HG03439 (cell line): Measurements from ENCODE around the gene ACOX3.
A peak's percentile ranks its signal among the peaks of the same experiment; 100 is the strongest.

ENCODE experiments used
- ATAC-seq: cut with Tn5 transposase; IDR thresholded peaks from one replicate; pipeline ENCODE4 v1.9.1; 2021; ENCODE audit warnings: mild to moderate bottlenecking, moderate library complexity; ENCODE audit not compliant: unreplicated experiment

The ACOX3 gene

DNA sequence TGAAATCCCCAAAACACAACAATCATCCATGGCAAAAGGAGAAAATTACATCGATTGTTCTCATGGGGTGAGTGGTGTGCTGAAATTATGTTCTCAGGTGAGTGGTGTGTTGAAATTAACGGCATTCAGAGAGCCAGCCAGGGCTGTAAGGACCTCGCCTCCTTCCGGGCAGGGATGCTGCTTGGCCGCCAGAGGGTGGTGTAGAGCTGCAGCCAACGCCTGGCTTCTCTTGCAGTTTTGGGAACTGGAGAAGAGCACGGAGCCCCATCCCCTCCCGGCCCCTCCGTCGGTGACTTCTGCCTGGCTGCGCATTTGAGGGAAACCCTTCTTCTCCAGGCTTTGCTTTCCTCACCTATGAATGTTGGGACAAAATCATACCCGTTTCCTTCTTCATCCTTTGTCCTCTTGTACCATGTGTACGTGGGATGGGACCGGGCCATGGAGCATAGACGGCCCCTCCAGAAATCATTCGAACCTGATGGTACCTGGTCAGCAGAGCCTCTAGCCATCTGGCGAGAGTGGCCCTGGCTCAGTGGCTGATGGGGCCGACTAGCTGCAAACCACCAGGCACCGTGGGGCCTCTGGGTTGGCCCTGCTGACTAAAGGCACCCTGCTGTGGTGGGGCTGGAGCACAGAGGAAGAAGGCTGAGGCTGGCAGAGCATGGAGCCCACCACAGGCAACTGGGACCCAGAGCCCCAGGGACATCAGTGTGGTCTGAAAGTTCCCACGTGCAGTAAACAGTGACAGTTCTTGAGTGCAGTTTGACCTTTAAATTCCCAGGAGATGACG lies 28.4 kb upstream of the ACOX3 start:
- peak; percentile 65 for ATAC-seq

DNA sequence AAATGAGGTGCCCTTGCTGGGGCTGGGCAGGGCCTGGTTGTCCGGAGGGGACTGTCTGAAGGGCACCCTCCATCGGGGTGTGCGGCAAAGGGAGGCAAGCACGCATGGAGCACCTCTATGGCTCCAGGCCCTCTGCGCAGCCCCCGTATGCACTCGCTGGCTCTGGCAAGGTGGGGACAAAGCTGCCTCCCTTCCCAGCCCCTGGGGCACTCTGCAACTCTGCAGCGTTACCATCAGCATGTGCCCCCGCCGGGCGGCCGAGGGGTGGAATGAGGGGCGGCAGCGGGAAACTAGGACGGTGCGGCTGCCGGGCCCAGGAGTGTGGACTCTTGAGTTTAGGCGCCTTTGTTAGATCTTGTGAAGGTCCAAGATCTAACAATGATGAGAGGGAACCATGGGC lies 26.5 kb upstream of the ACOX3 start:
- ATAC-seq, result no peak

DNA sequence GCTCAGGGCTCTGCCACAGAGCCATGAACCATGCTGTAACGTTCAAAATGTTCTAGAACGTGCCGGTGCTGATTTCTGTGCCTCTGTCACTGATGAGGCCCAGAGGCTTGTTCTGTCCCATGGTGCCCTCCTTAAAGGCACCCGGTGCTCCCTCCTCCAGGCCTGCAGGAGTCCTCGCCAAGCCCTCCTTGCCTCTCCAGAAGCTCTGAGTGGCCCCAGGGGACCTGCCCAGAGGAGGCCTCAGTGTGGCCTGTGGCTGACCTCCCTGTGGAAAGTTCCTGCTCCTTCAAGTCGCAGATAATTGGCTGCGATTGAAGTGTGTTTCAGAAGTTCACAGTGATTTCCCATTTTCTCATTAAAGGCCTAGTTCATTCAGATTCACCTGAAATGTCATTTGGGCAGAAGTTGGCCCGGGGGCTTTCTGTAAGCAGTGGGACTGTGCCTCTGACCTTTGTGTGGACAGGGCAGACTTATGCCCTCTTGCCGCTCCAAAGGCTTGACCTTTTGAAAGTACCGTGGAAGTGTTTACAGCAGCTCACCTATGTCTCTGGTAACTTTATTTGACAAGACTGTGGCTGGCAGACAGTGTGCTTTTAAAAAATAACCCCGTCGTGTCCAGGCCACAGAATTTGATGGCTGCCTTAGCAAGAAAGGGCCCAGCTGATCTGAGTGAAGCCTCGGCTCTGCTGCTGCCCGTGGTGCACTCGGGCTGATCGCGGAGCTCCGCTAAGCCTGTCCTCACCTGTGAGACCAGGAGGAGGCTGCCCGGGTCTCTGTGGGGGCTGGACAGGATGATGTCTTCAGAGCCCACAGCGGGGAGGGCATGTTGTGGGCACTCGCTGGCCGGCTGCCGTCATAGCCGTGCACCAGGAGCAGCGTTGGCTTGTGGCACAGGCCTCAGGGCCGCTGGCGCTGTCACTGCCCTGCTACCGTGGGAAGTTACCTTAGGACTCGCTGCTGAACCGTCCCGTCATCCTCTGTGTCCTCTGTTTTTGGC lies 25.4 kb upstream of the ACOX3 start:
- ATAC-seq, result no peak

DNA sequence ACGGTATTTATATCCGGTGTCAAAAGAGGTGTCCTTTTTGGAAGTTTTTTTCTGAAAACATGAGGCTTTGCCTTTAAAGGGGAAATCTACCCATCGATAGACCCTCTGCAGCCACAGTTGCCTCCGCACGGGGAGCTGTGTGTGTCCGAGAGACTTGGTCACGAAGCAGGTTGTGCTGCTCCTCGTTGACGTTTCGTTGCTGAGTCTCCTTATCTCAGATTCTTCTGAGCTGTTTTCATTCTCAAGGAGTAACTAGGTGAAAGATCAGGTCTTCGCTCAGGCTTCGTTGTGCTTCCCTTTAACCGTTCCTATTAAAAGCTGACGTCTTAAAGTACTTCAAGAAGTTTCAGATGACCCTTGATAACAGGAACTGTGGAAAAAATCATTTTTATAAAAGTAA lies 23.9 kb upstream of the ACOX3 start:
- no peak for ATAC-seq

DNA sequence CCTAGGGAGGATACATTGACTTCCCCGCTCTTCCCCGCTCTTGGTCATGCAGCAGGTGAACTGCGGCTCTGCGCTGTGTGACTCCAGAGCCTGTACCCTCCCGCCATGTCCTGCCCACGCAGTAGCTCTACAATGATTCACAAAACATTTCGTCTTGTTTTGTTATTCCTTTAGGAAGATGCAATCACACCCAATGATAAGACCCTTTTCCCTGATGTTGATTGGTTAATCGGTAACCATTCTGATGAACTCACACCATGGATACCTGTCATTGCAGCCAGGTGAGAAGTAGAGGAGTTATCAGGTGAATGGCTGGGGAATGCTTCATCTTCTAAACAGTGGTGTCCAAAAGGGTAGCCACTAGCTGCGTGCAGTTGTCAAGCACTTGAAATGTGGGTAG lies 23.3 kb upstream of the ACOX3 start:
- ATAC-seq, result no peak

DNA sequence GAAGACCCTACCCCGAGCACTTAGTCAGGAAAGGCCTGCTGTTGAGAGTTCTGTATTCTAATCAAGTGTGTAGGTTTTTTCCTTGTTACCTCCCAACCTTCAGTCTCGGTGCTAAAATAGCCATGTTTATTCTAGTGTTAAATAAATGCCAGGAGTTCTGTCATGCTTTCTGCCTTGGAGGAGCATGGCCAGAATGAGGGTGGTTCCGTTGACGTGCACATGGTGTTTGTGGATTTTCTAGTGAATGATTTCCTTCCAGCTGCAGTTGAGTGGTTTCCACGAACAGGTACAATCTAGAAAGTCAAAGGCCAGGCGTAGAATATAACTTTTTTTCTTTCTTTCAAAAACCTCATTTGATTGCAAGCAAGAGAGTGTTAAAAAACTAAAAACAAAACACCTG lies 21.1 kb upstream of the ACOX3 start:
- no peak for ATAC-seq

DNA sequence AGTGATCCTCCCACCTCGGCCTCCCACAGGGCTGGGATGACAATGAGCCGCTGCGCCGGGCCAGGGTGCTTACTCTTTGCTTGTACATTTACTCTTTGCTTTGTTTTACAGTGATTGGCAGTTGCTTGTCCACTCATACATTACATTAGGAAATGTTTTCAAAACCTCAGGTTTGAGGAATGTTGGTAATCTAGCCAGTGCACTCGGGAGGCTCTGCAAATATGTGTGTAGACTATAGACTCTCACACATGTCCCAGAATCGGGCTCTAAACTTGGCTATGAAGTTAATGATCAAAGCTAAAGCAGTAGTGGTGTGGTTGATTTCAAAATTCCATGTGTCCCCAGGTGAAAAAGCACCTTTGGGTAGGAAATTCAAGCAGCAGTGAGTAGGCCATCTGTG lies 20.6 kb upstream of the ACOX3 start:
- ATAC-seq, result no peak

DNA sequence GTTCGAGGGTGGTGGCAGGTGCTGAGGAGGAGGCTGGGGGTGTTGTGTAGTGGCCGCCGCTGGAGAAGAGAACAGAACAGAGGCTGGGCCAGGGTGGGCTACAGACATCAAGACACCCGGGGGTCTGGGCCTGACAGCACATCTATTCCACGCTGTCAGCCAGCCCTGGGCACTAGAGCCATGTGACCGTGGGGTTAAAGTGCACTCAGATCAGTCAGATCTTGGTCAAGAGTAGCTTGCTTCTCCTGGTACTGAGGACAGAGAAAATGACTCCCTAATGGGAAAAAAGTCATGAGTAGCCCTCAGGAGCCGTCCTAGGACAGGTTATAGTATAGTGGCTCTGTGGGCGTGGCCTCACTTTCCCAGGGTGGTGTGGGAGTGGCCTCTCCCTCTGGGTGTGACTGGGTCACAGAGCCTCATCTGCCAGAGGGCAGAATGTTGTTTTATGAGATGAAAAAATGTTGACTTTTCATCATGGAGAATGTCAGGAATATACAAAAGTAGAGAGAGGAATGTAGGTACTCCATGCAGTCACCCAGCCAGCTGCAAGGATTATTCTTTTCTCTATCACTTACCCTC lies 19.4 kb upstream of the ACOX3 start:
- no peak for ATAC-seq

DNA sequence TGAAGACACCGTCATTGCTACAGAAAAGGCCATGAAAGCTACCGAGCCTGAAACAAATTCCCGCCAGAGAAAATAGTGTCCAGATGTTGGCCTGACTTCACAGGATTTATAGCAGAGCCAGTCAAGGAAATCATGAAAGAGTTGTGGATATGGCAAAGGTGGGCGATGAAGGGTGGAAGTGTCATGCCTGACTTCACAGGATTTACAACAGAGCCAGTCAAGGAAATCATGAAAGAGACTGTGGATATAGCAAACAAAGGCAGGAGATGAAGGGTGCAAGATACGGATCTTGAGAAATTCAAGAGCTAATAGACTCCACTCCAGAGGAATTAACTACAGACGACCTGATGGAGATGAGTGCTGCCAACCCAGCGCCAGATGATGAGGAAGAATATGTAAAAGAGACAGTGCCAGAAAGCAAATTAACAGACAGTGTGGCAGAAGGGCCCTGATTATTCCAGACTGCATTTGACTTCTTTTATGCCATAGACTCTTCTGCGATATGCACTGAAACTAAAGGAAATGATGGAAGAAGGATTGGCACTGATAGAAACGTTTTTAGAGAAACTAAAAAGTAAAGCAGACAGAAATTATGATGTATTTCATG lies 17.2 kb upstream of the ACOX3 start:
- no peak for ATAC-seq

DNA sequence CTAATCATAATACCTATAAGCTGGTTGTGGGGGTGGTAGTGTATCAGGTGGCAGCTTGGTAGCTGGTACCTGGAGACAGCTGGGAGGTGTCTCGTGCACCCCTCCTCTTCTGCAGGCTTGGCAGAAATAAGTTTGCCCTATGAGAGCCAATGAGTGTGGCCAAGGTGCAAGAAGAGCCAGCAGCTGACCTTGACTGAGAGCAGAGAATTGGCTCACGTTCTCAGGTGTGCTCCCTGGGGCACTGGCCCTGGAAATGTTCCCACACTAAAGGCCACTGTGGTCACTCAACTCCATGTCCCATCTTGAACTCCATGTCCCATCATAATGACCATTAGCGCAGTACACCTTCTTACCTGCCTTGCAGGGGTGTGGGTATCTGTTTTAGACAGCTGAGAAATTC lies 13.4 kb upstream of the ACOX3 start:
- no peak for ATAC-seq

DNA sequence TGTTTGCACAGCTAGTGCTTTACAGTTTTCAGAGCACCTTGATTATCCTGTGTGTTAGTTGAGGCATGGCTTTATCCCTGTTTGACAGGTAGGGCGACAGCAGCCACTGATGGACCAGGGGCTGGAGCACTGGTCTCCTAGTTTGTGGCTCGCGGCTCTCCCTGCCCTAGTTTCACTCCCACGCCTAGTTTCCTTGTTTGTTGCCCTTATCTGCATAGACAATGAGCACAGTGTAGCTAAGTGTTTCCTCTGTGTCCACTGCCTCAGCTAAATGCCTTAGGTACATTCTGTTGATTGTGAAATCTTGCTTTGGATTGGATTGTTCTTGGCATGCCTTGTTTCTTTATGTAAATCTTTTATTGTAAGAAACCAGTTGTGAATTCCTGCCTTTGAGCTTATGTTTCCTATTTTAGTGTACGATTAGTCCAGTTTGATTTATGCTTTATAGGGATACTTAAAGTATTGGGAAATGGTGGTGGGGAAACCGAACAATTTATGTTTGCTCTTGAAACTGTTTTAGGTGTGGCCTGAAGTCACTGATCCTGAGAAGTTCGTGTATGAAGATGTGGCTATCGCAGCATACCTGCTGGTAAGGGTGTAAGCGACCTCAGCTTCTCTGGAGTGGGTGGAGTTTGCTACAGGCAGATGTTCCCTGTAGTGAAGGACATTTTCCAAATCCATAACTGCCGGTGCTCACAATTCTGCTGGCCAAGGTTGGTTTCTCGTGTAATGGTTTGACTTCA lies 11.1 kb upstream of the ACOX3 start:
- no peak for ATAC-seq

DNA sequence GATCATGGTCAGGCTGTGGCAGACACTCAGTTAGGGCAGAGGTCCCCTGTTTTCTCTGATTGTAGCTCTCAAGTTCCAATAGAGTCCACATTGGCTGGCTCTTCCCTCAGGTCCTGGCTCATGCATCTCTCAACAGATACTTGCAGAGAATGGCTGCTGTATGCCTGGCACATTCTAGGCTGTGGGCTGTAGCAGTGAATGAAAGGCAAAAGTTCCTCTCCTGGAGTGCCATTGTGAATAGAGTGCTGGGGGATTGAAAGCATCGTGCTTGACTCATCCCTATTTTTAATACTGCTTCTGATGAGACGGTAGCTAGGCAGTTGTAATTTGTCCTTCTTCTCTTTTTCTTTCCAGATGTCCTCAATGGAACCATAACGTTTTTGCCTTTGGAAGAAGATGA lies 5.6 kb upstream of the ACOX3 start:
- ATAC-seq, result no peak

DNA sequence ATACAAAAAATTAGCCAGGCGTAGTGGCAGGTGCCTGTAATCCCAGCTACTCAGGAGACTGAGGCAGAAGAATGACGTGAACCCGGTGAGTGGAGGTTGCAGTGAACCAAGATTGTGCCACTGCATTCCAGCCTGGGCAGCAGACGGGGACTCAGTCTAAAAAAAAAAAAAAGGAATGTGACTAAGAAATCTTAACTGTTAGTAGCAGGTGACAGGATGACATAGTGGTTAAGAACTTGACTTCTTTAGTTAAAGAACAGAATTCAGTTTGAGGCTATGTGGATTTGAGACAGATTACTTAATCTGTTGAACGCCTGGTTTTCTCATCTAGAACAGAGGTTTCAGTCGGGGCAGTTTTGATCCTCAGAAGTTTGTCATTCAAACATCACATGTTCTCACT lies 3.3 kb upstream of the ACOX3 start:
- ATAC-seq, result no peak

DNA sequence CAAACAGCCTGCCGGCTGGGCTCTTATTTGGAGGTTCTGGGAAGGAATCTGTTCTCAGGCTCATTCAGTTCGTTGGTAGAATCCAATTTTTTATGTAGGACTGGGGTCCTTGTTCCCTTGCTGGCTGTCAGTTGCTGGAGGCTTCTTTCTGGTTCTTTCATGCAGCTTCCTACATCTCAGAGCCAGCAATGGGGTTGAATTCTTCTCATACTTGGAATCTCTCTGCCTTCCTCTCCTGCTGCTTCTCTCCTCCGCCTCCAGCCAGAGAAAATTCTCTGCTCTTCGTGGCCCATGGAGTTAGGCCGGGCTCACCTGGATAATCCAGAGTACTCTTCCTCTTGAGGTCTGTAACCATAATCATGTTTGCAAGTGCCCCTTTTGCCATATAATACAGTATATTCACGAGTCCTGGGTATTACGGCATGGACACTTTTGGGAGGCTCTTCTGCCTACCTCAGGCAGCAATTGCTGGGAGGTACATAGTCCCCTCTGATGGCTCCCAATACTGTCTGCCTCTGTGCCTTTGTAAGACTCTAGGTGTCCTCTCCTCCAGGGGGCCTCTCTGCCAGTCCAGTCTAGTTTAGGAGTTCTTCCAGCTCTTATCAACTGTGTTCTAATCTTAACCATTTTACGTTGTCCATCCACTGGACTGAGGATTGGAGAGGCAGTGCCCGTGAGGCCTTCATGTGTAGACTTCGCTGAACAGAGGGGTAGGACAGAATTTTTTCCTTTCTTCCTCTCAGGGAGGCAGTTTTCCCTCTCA lies 2.3 kb upstream of the ACOX3 start:
- ATAC-seq, result no peak

DNA sequence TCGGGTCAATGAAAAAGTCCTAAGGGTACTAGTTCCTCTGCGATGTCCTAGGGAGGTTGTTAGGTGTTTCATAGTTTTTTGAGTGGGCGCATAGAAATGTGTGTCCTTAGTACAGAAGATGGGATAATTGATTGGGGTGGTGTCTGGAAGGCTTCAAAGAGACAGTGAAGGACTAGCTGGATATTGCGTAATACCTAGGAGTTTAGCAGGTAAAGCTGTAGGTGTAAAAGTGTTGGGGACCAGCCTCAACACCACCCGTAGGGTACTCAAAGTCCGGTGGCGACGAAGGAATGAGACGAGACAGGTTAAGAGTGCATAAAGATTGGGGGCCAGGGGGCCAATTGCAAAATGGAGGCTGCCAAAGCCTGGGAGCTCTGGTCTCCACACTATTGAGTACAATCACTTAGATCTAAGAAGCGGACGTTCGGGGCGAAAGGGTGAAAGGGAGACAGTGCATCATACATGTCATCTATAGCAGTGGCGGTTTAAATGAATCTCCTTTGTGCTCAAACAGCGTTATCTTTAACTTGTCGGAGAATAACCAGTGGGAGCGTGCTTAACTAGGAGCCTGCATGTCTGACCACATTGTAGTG lies 1.1 kb upstream of the ACOX3 start:
- no peak for ATAC-seq

DNA sequence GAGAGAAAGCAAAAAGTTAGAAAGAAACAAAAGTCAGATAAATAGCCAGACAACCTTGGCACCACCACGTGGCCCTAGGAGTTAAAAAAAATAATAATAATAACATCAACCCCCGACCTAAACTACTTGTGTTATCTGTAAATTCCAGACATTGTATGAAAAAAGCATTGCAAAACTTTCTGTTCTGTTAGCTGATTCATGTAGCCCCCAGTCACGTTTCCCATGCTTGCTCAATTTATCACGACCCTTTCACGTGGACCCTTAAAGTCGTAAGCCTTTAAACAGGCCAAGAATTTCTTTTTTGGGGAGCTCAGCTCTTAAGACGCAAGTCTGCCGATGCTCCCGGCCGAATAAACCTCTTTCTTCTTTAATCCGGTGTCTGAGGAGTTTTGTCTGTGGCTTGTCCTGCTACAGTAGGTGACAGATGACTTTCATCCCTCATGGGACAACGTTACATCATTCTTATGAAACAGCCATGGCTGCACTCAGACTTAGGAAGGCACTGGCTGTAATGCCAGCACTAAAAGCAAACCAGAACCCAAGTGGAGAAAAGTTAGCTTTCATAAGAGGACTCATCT lies 520 bp downstream of the ACOX3 start:
- peak; percentile 26 for ATAC-seq

DNA sequence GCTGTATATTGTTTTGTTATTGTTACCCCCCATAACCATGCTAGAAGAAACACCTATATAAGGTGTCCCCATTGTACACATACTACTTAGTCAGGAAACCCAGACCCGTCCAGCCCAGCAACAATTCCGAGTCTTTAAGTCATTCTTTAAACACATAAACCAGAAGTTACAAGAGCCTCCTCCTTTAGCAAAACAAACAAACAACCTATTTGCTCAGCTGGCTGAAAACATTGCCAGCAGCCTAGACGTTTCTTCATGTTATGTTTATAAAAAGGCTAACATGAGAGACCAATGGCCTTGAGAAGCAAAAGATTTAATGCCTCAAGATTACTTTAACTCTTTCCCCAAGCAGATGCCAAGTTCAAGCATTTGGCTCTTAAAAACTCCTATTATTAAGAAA lies 1.4 kb downstream of the ACOX3 start:
- no peak for ATAC-seq

DNA sequence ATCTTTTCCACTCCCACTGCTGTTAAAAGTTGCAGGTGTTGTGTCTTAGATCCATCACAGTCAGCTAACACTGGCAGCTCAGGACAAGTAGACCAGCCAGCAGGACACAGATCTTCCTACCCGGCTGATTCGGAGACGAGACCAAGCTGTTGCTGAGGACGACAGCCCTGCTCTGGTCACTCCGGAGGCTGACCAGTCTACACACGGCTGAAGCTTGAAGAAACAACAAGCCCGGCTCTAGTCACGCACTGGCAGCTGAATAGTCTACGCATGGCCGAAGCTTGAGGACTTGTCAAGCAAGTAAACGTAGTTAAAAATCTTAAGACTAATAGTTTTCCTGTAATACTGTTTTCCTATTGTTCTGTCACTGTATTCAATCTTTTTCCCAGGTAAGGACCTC lies 1.8 kb downstream of the ACOX3 start:
- ATAC-seq, result no peak

DNA sequence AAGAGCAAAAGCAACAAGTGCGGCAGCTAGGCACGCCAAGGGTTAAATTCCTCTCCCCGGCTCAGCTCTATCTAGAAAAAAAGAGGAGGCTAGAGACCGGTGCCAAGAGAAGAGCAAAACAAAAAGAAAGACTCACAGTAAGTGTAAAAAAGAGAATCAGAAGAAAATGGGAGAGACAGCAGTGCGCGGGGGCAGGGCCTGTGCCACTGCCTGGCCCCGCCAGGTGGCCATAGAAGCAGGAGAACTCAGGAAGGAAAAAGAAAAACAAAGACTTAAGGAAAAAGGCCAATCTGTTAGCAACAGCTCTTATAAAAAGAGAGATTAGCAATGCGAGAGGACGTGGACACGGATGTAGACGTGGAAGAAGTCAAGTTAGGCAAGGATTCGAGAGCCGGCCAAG lies 3.2 kb downstream of the ACOX3 start:
- ATAC-seq, result no peak
